ENCODE data around the gene SERPINA12. TPM values are rescaled to one million over a fixed set of nuclear protein-coding genes. Genes with fewer than 3 reads are reported as not detected.

SERPINA12 gene
- total and polyA plus RNA-seq, 4 donors = 0.13 TPM; not detected in 3

Other genes with a start within 250 kb of the SERPINA12 start
- under 1 TPM in 1 of 2 donors, not detected in 1; 0.06 TPM for gene SERPINA10, start 216.2 kb downstream of the SERPINA12 start, total RNA-seq
- gene SERPINA10, start 216.2 kb downstream of the SERPINA12 start, polyA plus RNA-seq (ENCODE audit: insufficient read length in 2 of 2) = under 1 TPM; 0.13 to 0.26 TPM
- under 1 TPM in 1 of 2 donors, not detected in 1; 0.06 TPM for gene SERPINA6, start 186.1 kb downstream of the SERPINA12 start, total RNA-seq
- not detected for gene SERPINA6, start 186.1 kb downstream of the SERPINA12 start, polyA plus RNA-seq (ENCODE audit: insufficient read length in 2 of 2)
- gene SERPINA2, start 142.8 kb downstream of the SERPINA12 start, total RNA-seq = not detected
- not detected for gene SERPINA2, start 142.8 kb downstream of the SERPINA12 start, polyA plus RNA-seq (ENCODE audit: insufficient read length in 2 of 2)
- gene SERPINA1, start 120.9 kb downstream of the SERPINA12 start, total RNA-seq = 1 to 10 TPM; 5.9 to 8.6 TPM
- gene SERPINA1, start 120.9 kb downstream of the SERPINA12 start, polyA plus RNA-seq (ENCODE audit: insufficient read length in 2 of 2) = 1 to 10 TPM; 3.8 to 6.6 TPM
- under 1 TPM in 1 of 2 donors, not detected in 1; 0.11 TPM for gene SERPINA11, start 56.7 kb downstream of the SERPINA12 start, total RNA-seq
- not detected for gene SERPINA11, start 56.7 kb downstream of the SERPINA12 start, polyA plus RNA-seq (ENCODE audit: insufficient read length in 2 of 2)
- not detected for gene SERPINA9, start 33.3 kb downstream of the SERPINA12 start, total RNA-seq
- gene SERPINA9, start 33.3 kb downstream of the SERPINA12 start, polyA plus RNA-seq (ENCODE audit: insufficient read length in 2 of 2) = not detected
- not detected for gene SERPINA4, start 52.0 kb upstream of the SERPINA12 start, total RNA-seq
- not detected for gene SERPINA4, start 52.0 kb upstream of the SERPINA12 start, polyA plus RNA-seq (ENCODE audit: insufficient read length in 2 of 2)
- 1 to 10 TPM in 1 of 2 donors, under 1 TPM in 1; 0.89 to 1.6 TPM for gene SERPINA5, start 72.0 kb upstream of the SERPINA12 start, total RNA-seq
- 1 to 10 TPM; 1.1 to 2.2 TPM for gene SERPINA5, start 72.0 kb upstream of the SERPINA12 start, polyA plus RNA-seq (ENCODE audit: insufficient read length in 2 of 2)
- gene SERPINA3, start 102.9 kb upstream of the SERPINA12 start, total RNA-seq = 1 to 10 TPM; 1.5 to 3.0 TPM
- under 1 TPM; 0.78 to 0.84 TPM for gene SERPINA3, start 102.9 kb upstream of the SERPINA12 start, polyA plus RNA-seq (ENCODE audit: insufficient read length in 2 of 2)

Data from spinal cord (tissue), 4 donors.